ENCODE measurements around the gene MRPS5.
A peak's percentile ranks its signal among the peaks of the same experiment; 100 is the strongest.

Gene MRPS5

GRCh38 chr2:95087379-95087778 lies 34.2 kb downstream of the MRPS5 start:
- no peak for DNase-seq (ENCODE audit: low read depth)

GRCh38 chr2:95086017-95086416 lies 35.6 kb downstream of the MRPS5 start:
- no peak for DNase-seq (ENCODE audit: low read depth)

GRCh38 chr2:95082477-95082876 lies 39.1 kb downstream of the MRPS5 start:
- DNase-seq (ENCODE audit: low read depth): no peak

- DNase-seq (ENCODE audit: low read depth): no peak
These were observed 42.4 kb downstream of the MRPS5 start for GRCh38 chr2:95079199-95079683.

GRCh38 chr2:95077861-95078603 lies 43.6 kb downstream of the MRPS5 start:
- no peak for DNase-seq (ENCODE audit: low read depth)

- DNase-seq (ENCODE audit: low read depth): no peak
These were observed 44.1 kb downstream of the MRPS5 start for GRCh38 chr2:95077530-95077825.

- DNase-seq (ENCODE audit: low read depth): peak; percentile 83
These were observed 44.7 kb downstream of the MRPS5 start for GRCh38 chr2:95076705-95077529.

- DNase-seq (ENCODE audit: low read depth): no peak
These were observed 46.0 kb downstream of the MRPS5 start for GRCh38 chr2:95075440-95076132.

GRCh38 chr2:95074663-95075439 lies 46.8 kb downstream of the MRPS5 start:
- DNase-seq (ENCODE audit: low read depth): peak; percentile 23

- no peak for DNase-seq (ENCODE audit: low read depth)
These were observed 47.5 kb downstream of the MRPS5 start for GRCh38 chr2:95073856-95074662.

GRCh38 chr2:95072424-95072823 lies 49.2 kb downstream of the MRPS5 start:
- DNase-seq (ENCODE audit: low read depth): no peak

- DNase-seq (ENCODE audit: low read depth): no peak
These were observed 49.8 kb downstream of the MRPS5 start for GRCh38 chr2:95071856-95072255.

- DNase-seq (ENCODE audit: low read depth): no peak
These were observed 52.1 kb downstream of the MRPS5 start for GRCh38 chr2:95069465-95069864.

GRCh38 chr2:95068256-95068655 lies 53.4 kb downstream of the MRPS5 start:
- DNase-seq (ENCODE audit: low read depth): no peak

- no peak for DNase-seq (ENCODE audit: low read depth)
These were observed 58.3 kb downstream of the MRPS5 start for GRCh38 chr2:95063086-95063958.

- no peak for DNase-seq (ENCODE audit: low read depth)
These were observed 59.1 kb downstream of the MRPS5 start for GRCh38 chr2:95062242-95063085.

- no peak for DNase-seq (ENCODE audit: low read depth)
These were observed 59.9 kb downstream of the MRPS5 start for GRCh38 chr2:95061601-95062183.

- DNase-seq (ENCODE audit: low read depth): no peak
These were observed 60.5 kb downstream of the MRPS5 start for GRCh38 chr2:95061119-95061512.
